Measurements from ENCODE around the gene HPSE.

DNA sequence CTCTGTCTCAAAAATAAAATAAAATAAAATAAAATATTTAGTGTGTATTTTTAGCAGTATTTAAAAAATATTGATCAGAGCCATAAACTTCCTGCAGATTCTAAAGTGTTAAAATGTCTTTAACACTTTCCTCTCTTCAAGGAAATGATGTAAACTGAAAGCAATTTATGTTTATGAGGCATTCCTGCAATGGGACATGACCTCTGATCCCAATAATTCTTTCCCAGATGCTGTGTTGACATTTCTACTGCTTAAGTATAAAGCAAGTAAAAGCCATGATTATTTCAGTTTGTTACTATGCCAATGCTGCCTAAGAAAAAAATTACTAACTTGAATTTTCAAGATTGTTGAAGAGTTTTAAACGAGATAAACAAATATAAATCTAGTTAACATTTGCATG is 79.1 kb downstream of the HPSE start:
- TF ChIP-seq CTCF (conservative IDR thresholded peaks at IDR 0.05 in 1 of 2, IDR thresholded peaks at IDR 0.05 in 1 of 2; ENCODE audit: extremely low read depth in 1 of 2, insufficient read depth in 1 of 2, low read depth in 1 of 2, low read length in 2 of 2) (no peak), EZH2 (IDR thresholded peaks at IDR 0.05; ENCODE audit: borderline replicate concordance, low read length) (no peak)
